Epithelial cell of esophagus (primary cell): ENCODE results near the gene PTPRS.

Source experiments
- DNase-seq: peaks from one replicate; pipeline ENCODE4 v3.0.0; 2010; ENCODE audit warnings: low read depth
- H3K4me3 ChIP-seq: 2 replicates; pipeline ENCODE4 v1.5.1; 2011; ENCODE audit warnings: mild to moderate bottlenecking, low read length, control low read depth
- CTCF ChIP-seq: IDR thresholded peaks from 2 replicates; pipeline ENCODE4 v1.5.1; 2011; ENCODE audit warnings: low read depth, mild to moderate bottlenecking, low read length, control low read depth, inconsistent platforms; ENCODE audit not compliant: insufficient read depth; ENCODE audit errors: missing control alignments

The PTPRS gene

GRCh38 chr19:5303208-5303607 is 37.4 kb downstream of the PTPRS start:
- no peak overlapping the region for H3K4me3 ChIP-seq
- no peak for TF ChIP-seq CTCF
- DNase-seq, result no peak

GRCh38 chr19:5302396-5302795 is 38.2 kb downstream of the PTPRS start:
- no peak for TF ChIP-seq CTCF
- H3K4me3 ChIP-seq, result no peak overlapping the region
- no peak for DNase-seq

GRCh38 chr19:5299137-5299536 is 41.5 kb downstream of the PTPRS start:
- no peak for TF ChIP-seq CTCF
- no peak for DNase-seq
- H3K4me3 ChIP-seq, result no peak overlapping the region

- H3K4me3 ChIP-seq, result no peak overlapping the region
- peak; percentile 43 for DNase-seq
- no peak for TF ChIP-seq CTCF
Measured at GRCh38 chr19:5298471-5298901, 42.1 kb downstream of the PTPRS start.

- TF ChIP-seq CTCF, result no peak
- no peak for DNase-seq
- no peak overlapping the region for H3K4me3 ChIP-seq
Measured at GRCh38 chr19:5297272-5297669, 43.3 kb downstream of the PTPRS start.

- no peak overlapping the region for H3K4me3 ChIP-seq
- no peak for DNase-seq
- no peak for TF ChIP-seq CTCF
Measured at GRCh38 chr19:5296457-5297271, 43.9 kb downstream of the PTPRS start.

GRCh38 chr19:5296021-5296420 is 44.6 kb downstream of the PTPRS start:
- TF ChIP-seq CTCF, result no peak
- no peak for DNase-seq

More at GRCh38 chr19:5296021-5296420, 44.6 kb downstream of the PTPRS start:
- H3K4me3 ChIP-seq, result no peak overlapping the region
